H9 (cell line): ENCODE measurements around the gene SSTR5. TPM values are rescaled to one million over a fixed set of nuclear protein-coding genes. Genes with fewer than 3 reads are reported as not detected.

Experiments used
- DNase-seq: peaks from one replicate; pipeline ENCODE4 v3.0.0-alpha.2; 2017
- H2AFZ ChIP-seq: one replicate; pipeline ENCODE4 v1.6.1; 2013; ENCODE audit warnings: mild to moderate bottlenecking, low read length, control low read depth, moderate library complexity
- H2AK5ac ChIP-seq: 2 replicates; pipeline ENCODE4 v1.6.1; 2013; ENCODE audit warnings: low read length, control low read depth, mixed read lengths; ENCODE audit not compliant: insufficient read length
- H2BK120ac ChIP-seq: one replicate; pipeline ENCODE4 v1.6.1; 2013; ENCODE audit warnings: low read depth, mild to moderate bottlenecking, low read length, control low read depth, inconsistent platforms; ENCODE audit not compliant: poor library complexity, severe bottlenecking
- H2BK12ac ChIP-seq: 2 replicates; pipeline ENCODE4 v1.6.1; 2013; ENCODE audit warnings: low read length, control low read depth, mixed read lengths, low read depth; ENCODE audit not compliant: insufficient read length
- H2BK15ac ChIP-seq: 2 replicates; pipeline ENCODE4 v1.6.1; 2013; ENCODE audit warnings: low read depth, low read length, control low read depth
- H2BK20ac ChIP-seq: one replicate; pipeline ENCODE4 v1.6.1; 2013; ENCODE audit warnings: low read depth, mild to moderate bottlenecking, low read length, control low read depth, inconsistent platforms; ENCODE audit not compliant: poor library complexity, severe bottlenecking
- H2BK5ac ChIP-seq: 2 replicates; pipeline ENCODE4 v1.6.1; 2013; ENCODE audit warnings: low read length, control low read depth, mixed read lengths; ENCODE audit not compliant: insufficient read length
- H3K14ac ChIP-seq: 2 replicates; pipeline ENCODE4 v1.6.1; 2013; ENCODE audit warnings: low read length, control low read depth; ENCODE audit not compliant: insufficient read depth
- H3K18ac ChIP-seq: 2 replicates; pipeline ENCODE4 v1.6.1; 2013; ENCODE audit warnings: low read depth, mild to moderate bottlenecking, mixed read lengths, low read length, control low read depth; ENCODE audit not compliant: insufficient read length
- H3K23ac ChIP-seq: 2 replicates; pipeline ENCODE4 v1.6.1; 2013; ENCODE audit warnings: low read length, control low read depth, mixed read lengths, low read depth; ENCODE audit not compliant: insufficient read length
- H3K23me2 ChIP-seq: 2 replicates; pipeline ENCODE4 v1.6.1; 2013; ENCODE audit warnings: low read depth, mild to moderate bottlenecking, mixed read lengths, low read length, control low read depth; ENCODE audit not compliant: insufficient read length, poor library complexity, severe bottlenecking
- H3K27ac ChIP-seq: 2 replicates; pipeline ENCODE4 v1.5.1; 2013; ENCODE audit warnings: low read length, control low read depth, mixed read lengths, low read depth; ENCODE audit not compliant: insufficient read length
- H3K27me3 ChIP-seq: 2 replicates; pipeline ENCODE4 v1.6.1; 2013; ENCODE audit warnings: low read length, control low read depth, inconsistent platforms; ENCODE audit not compliant: insufficient read depth
- H3K4ac ChIP-seq: 2 replicates; pipeline ENCODE4 v1.6.1; 2013; ENCODE audit warnings: low read depth, mild to moderate bottlenecking, control low read depth, inconsistent platforms, low read length, moderate library complexity
- H3K4me1 ChIP-seq: 2 replicates; pipeline ENCODE4 v1.6.1; 2013; ENCODE audit warnings: low read length, control low read depth, inconsistent platforms; ENCODE audit not compliant: insufficient read depth
- H3K4me2 ChIP-seq: 2 replicates; pipeline ENCODE4 v1.6.1; 2013; ENCODE audit warnings: low read length, control low read depth, mixed read lengths; ENCODE audit not compliant: insufficient read length, insufficient read depth
- H3K56ac ChIP-seq: 2 replicates; pipeline ENCODE4 v1.6.1; 2013; ENCODE audit warnings: low read depth, mild to moderate bottlenecking, mixed read lengths, low read length, control low read depth; ENCODE audit not compliant: insufficient read length
- H3K79me1 ChIP-seq: 2 replicates; pipeline ENCODE4 v1.6.1; 2013; ENCODE audit warnings: low read depth, mild to moderate bottlenecking, moderate library complexity, low read length, control low read depth, inconsistent platforms; ENCODE audit not compliant: insufficient read depth, poor library complexity, severe bottlenecking
- H3K79me2 ChIP-seq: 2 replicates; pipeline ENCODE4 v1.6.1; 2013; ENCODE audit warnings: low read length, control low read depth, inconsistent platforms; ENCODE audit not compliant: insufficient read depth
- H3K9ac ChIP-seq: 2 replicates; pipeline ENCODE4 v1.6.1; 2013; ENCODE audit warnings: low read length, control low read depth, mixed read lengths; ENCODE audit not compliant: insufficient read length; ENCODE audit errors: extremely low read depth
- H3K9me3 ChIP-seq: one replicate; pipeline ENCODE4 v1.6.1; 2013; ENCODE audit warnings: low read depth, low read length, inconsistent platforms; ENCODE audit not compliant: control insufficient read depth
- H3T11ph ChIP-seq: one replicate; pipeline ENCODE4 v1.6.1; 2013; ENCODE audit warnings: mild to moderate bottlenecking, low read length, control low read depth, inconsistent platforms
- H4K20me1 ChIP-seq: one replicate; pipeline ENCODE4 v1.6.1; 2013; ENCODE audit not compliant: control insufficient read depth, insufficient read length, insufficient read depth
- H4K5ac ChIP-seq: 2 replicates; pipeline ENCODE4 v1.6.1; 2013; ENCODE audit warnings: low read depth, mild to moderate bottlenecking, mixed read lengths, low read length, control low read depth; ENCODE audit not compliant: insufficient read length
- H4K8ac ChIP-seq: replicated peaks from 2 replicates; pipeline ENCODE4 v1.6.1; 2013; ENCODE audit warnings: low read length, control low read depth, mixed read lengths, low read depth; ENCODE audit not compliant: insufficient read length
- H4K91ac ChIP-seq: 2 replicates; pipeline ENCODE4 v1.6.1; 2013; ENCODE audit warnings: low read depth, mild to moderate bottlenecking, moderate library complexity, mixed read lengths, low read length, control low read depth; ENCODE audit not compliant: insufficient read length
- H3K27ac Mint-ChIP-seq, 3 experiments: 2 replicates in 2 of 3; 3 replicates in 1 of 3; pipeline ENCODE4 v1.8.0; 2020 to 2021; ENCODE audit warnings: mixed read lengths in 3 of 3, mild to moderate bottlenecking in 1 of 3, moderate library complexity in 1 of 3
- H3K27me3 Mint-ChIP-seq: 2 replicates; pipeline ENCODE4 v1.8.0; 2021; ENCODE audit warnings: low read depth, mild to moderate bottlenecking, moderate library complexity, mixed read lengths
- H3K36me3 Mint-ChIP-seq, 3 experiments: 2 replicates in 2 of 3; 3 replicates in 1 of 3; pipeline ENCODE4 v1.8.0; 2020 to 2021; ENCODE audit warnings: low read depth in 3 of 3, mixed read lengths in 3 of 3; ENCODE audit not compliant: insufficient read depth in 1 of 3
- H3K4me1 Mint-ChIP-seq, 2 experiments: 2 replicates each; pipeline ENCODE4 v1.8.0; 2020; ENCODE audit warnings: mixed read lengths in 2 of 2
- H3K4me3 Mint-ChIP-seq, 2 experiments: 2 replicates in 1 of 2; 3 replicates in 1 of 2; pipeline ENCODE4 v1.8.0; 2020 to 2021; ENCODE audit warnings: mild to moderate bottlenecking in 2 of 2, mixed read lengths in 2 of 2, moderate library complexity in 1 of 2
- H3K9me3 Mint-ChIP-seq, 2 experiments: 2 replicates in 1 of 2; 3 replicates in 1 of 2; pipeline ENCODE4 v1.8.0; 2020; ENCODE audit warnings: mild to moderate bottlenecking in 2 of 2, mixed read lengths in 2 of 2, moderate library complexity in 1 of 2
- WGBS: extraction: QIAGEN DNeasy Blood & Tissue Kit; methylation state at CpG from one replicate; pipeline ENCODE4 v1.1.7; 2013; ENCODE audit warnings: missing lambda C conversion rate, low lambda C conversion rate, mixed read lengths; ENCODE audit not compliant: insufficient read length; ENCODE audit errors: extremely low coverage; 5-methylcytosine and 5-hydroxymethylcytosine counted together
- total RNA-seq: library from RNA; stranded (reverse); gene quantifications from 2 replicates; pipeline ENCODE4 v1.2.1, GENCODE V29; 2021
- TF ChIP-seq, protein P1 (sequence below): fragments of 200-600 bp; sonication (generic); conservative IDR thresholded peaks from 3 replicates; pipeline ENCODE4 v1.8.0; 2021; ENCODE audit warnings: antibody characterized with exemption, mild to moderate bottlenecking

Gene SSTR5
- total RNA-seq, 1 experiment from 2014 or later, result 0.22 TPM

DNA sequence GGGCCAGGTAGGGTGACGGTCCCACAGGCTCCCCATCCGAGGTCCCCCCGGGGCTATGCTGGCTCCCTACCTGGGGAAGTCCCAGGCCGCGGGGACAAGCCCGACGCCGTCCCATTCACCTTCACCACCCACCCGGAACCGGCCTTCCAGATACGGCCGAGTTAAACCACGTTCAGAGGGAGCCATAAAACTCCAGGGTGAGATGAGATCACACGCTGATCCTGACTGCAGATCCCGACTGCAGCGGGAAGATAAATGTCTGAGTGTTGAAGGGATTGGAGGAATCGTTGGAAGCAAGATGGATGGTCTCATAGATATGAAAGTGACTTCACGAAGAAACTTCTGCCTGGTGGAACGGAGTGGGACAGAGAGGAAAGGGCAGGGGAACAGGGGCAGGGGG lies 37.1 kb downstream of the SSTR5 start:
- Histone ChIP-seq H2AFZ (no peak overlapping the region), H3K4me2 (no peak overlapping the region), H2BK120ac (no peak overlapping the region), H3K23me2 (no peaks in the 10 kb centered on the region), H4K20me1 (no peaks in the 10 kb centered on the region), H3T11ph (no peak overlapping the region), H2BK15ac (no peak overlapping the region), H3K9me3 (no peaks in the 10 kb centered on the region), H4K5ac (no peak overlapping the region), H4K91ac (no peak overlapping the region), H2BK20ac (no peak overlapping the region), H3K56ac (no peak overlapping the region), H3K4me1 (no peaks in the 10 kb centered on the region), H3K27ac (no peak overlapping the region), H2BK12ac (no peak overlapping the region), H2BK5ac (no peak overlapping the region), H3K18ac (no peak overlapping the region), H3K9ac (no peak overlapping the region), H3K14ac (no peak overlapping the region), H3K79me1 (no peaks in the 10 kb centered on the region), H2AK5ac (no peak overlapping the region), H3K4ac (no peak overlapping the region), H3K23ac (no peak overlapping the region), H3K27me3 (no peaks in the 10 kb centered on the region), H3K79me2 (no peaks in the 10 kb centered on the region), H4K8ac (no peak overlapping the region)
- H3K4me1 Mint-ChIP-seq, result peaks cover 0 to 3% of the 10 kb centered on the region in 2 experiments; a peak in 1 of 4 replicates
- no peaks in the 10 kb centered on the region for H3K36me3 Mint-ChIP-seq
- H3K9me3 Mint-ChIP-seq, result no peaks in the 10 kb centered on the region; a peak in 1 of 5 replicates
- no CpG with 5 or more reads among the region's 19 CpGs for WGBS
- H3K4me3 Mint-ChIP-seq, result no peak overlapping the region
- no peak overlapping the region for H3K27ac Mint-ChIP-seq
- TF ChIP-seq, protein P1, sequence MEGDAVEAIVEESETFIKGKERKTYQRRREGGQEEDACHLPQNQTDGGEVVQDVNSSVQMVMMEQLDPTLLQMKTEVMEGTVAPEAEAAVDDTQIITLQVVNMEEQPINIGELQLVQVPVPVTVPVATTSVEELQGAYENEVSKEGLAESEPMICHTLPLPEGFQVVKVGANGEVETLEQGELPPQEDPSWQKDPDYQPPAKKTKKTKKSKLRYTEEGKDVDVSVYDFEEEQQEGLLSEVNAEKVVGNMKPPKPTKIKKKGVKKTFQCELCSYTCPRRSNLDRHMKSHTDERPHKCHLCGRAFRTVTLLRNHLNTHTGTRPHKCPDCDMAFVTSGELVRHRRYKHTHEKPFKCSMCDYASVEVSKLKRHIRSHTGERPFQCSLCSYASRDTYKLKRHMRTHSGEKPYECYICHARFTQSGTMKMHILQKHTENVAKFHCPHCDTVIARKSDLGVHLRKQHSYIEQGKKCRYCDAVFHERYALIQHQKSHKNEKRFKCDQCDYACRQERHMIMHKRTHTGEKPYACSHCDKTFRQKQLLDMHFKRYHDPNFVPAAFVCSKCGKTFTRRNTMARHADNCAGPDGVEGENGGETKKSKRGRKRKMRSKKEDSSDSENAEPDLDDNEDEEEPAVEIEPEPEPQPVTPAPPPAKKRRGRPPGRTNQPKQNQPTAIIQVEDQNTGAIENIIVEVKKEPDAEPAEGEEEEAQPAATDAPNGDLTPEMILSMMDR, result no peak
- H3K27me3 Mint-ChIP-seq, result peaks cover 58% of the 10 kb centered on the region
- DNase-seq, result no peak
